IMR-90 (cell line): ENCODE data around the gene KRTAP4-12. TPM values are rescaled to one million over a fixed set of nuclear protein-coding genes. Genes with fewer than 3 reads are reported as not detected.

Experiments used
- ATAC-seq: fragments of 200-7000 bp; cut with Tn5 transposase; 2 replicates; pipeline ENCODE4 v1.9.1; 2020; ENCODE audit warnings: low read depth, mild to moderate bottlenecking, moderate library complexity
- BruUV-seq: library from RNA; stranded (reverse); fragments of 400-500 nt; replicated peaks from 2 replicates; lab custom pipeline; 2021; lab: Mats Ljungman, UMichigan
- CTCF ChIA-PET: fragments of 300-600 bp; formaldehyde crosslinking; extraction: SDS; loops from one replicate; lab custom pipeline; 2021; ENCODE audit warnings: antibody characterized with exemption; lab: Yijun Ruan, JAX
- POLR2A ChIA-PET: fragments of 300-600 bp; sonication (Branson Sonifier 250); formaldehyde crosslinking; loops from one replicate; lab custom pipeline; 2022; ENCODE audit warnings: antibody characterized with exemption; ENCODE audit not compliant: unreplicated experiment; lab: Charles Lee
- DNase-seq: peaks from one replicate; pipeline ENCODE4 v3.0.0; 2013
- H2AFZ ChIP-seq: replicated peaks from 2 replicates; pipeline ENCODE3; 2013; ENCODE audit warnings: low read length, mild to moderate bottlenecking; ENCODE audit not compliant: poor library complexity
- H2AK5ac ChIP-seq: 2 replicates; pipeline ENCODE4 v1.6.1; 2013; ENCODE audit warnings: low read depth, low read length, inconsistent platforms
- H2AK9ac ChIP-seq: replicated peaks from 2 replicates; pipeline ENCODE3; 2013; ENCODE audit warnings: mild to moderate bottlenecking, low read depth, low read length, moderate library complexity; ENCODE audit not compliant: poor library complexity
- H2BK120ac ChIP-seq: 2 replicates; pipeline ENCODE4 v1.6.1; 2013; ENCODE audit warnings: low read depth, low read length, inconsistent platforms
- H2BK15ac ChIP-seq: 3 replicates; pipeline ENCODE4 v1.6.1; 2013; ENCODE audit warnings: low read depth, low read length, inconsistent platforms
- H2BK20ac ChIP-seq: 2 replicates; pipeline ENCODE4 v1.6.1; 2013; ENCODE audit warnings: low read depth, mild to moderate bottlenecking, inconsistent platforms, low read length, moderate library complexity
- H2BK5ac ChIP-seq: 2 replicates; pipeline ENCODE4 v1.6.1; 2013; ENCODE audit warnings: mild to moderate bottlenecking, low read depth, low read length, inconsistent platforms; ENCODE audit not compliant: poor library complexity, severe bottlenecking
- H3K14ac ChIP-seq: replicated peaks from 2 replicates; pipeline ENCODE4 v1.6.1; 2013; ENCODE audit warnings: low read depth, low read length, inconsistent platforms
- H3K18ac ChIP-seq: 2 replicates; pipeline ENCODE4 v1.6.1; 2013; ENCODE audit warnings: low read depth, low read length, control low read depth
- H3K23ac ChIP-seq: 2 replicates; pipeline ENCODE4 v1.6.1; 2013; ENCODE audit warnings: low read depth, low read length, inconsistent platforms
- H3K27ac ChIP-seq: 2 replicates; pipeline ENCODE4 v1.5.1; 2013; ENCODE audit warnings: mild to moderate bottlenecking, control low read depth, low read length; ENCODE audit not compliant: insufficient read depth
- H3K27me3 ChIP-seq: 2 replicates; pipeline ENCODE4 v1.6.1; 2013; ENCODE audit warnings: low read length; ENCODE audit not compliant: control insufficient read depth, insufficient read depth
- H3K36me3 ChIP-seq: 2 replicates; pipeline ENCODE4 v1.6.1; 2013; ENCODE audit warnings: low read length, mixed read lengths; ENCODE audit not compliant: control insufficient read depth, insufficient read depth
- H3K4ac ChIP-seq: 2 replicates; pipeline ENCODE4 v1.6.1; 2013; ENCODE audit warnings: low read depth, low read length, inconsistent platforms
- H3K4me1 ChIP-seq: 2 replicates; pipeline ENCODE4 v1.6.1; 2013; ENCODE audit warnings: low read length, mixed read lengths; ENCODE audit not compliant: control insufficient read depth, insufficient read depth
- H3K4me2 ChIP-seq: 2 replicates; pipeline ENCODE4 v1.6.1; 2013; ENCODE audit warnings: low read depth, mild to moderate bottlenecking, control low read depth, low read length, moderate library complexity
- H3K4me3 ChIP-seq: 2 replicates; pipeline ENCODE4 v1.5.1; 2013; ENCODE audit warnings: low read depth, mild to moderate bottlenecking, control low read depth, low read length, moderate library complexity; ENCODE audit not compliant: insufficient read depth
- H3K56ac ChIP-seq: 2 replicates; pipeline ENCODE4 v1.6.1; 2013; ENCODE audit warnings: low read length, inconsistent platforms; ENCODE audit not compliant: insufficient read depth; ENCODE audit errors: extremely low read depth
- H3K79me1 ChIP-seq, 2 experiments: 2 replicates each; pipeline ENCODE4 v1.6.1; 2013; ENCODE audit warnings: low read length in 2 of 2, inconsistent platforms in 1 of 2, low read depth in 1 of 2
- H3K9ac ChIP-seq: 2 replicates; pipeline ENCODE4 v1.6.1; 2013; ENCODE audit warnings: low read depth, low read length, control low read depth
- H3K9me1 ChIP-seq: 2 replicates; pipeline ENCODE4 v1.6.1; 2013; ENCODE audit warnings: low read length, inconsistent platforms; ENCODE audit not compliant: insufficient read depth
- H3K9me3 ChIP-seq: 2 replicates; pipeline ENCODE4 v1.6.1; 2013; ENCODE audit warnings: low read length; ENCODE audit not compliant: control insufficient read depth, insufficient read depth
- H4K20me1 ChIP-seq: 2 replicates; pipeline ENCODE4 v1.6.1; 2013; ENCODE audit warnings: low read length, inconsistent platforms; ENCODE audit not compliant: insufficient read depth
- H4K5ac ChIP-seq: 2 replicates; pipeline ENCODE4 v1.6.1; 2013; ENCODE audit warnings: mild to moderate bottlenecking, low read depth, low read length, control low read depth
- H4K8ac ChIP-seq, 2 experiments: 2 replicates each; pipeline ENCODE4 v1.6.1; 2013; ENCODE audit warnings: low read depth in 2 of 2, low read length in 2 of 2, control low read depth in 1 of 2, inconsistent platforms in 1 of 2
- H4K91ac ChIP-seq: 2 replicates; pipeline ENCODE4 v1.6.1; 2013; ENCODE audit warnings: low read depth, low read length, inconsistent platforms; ENCODE audit not compliant: insufficient read depth
- MAFK ChIP-seq: IDR thresholded peaks from 2 replicates; pipeline ENCODE4 v1.6.1; 2012; ENCODE audit warnings: low read depth, low read length, improper control_type of control experiment
- POLR2A ChIP-seq: IDR thresholded peaks from 2 replicates; pipeline ENCODE4 v1.6.1; 2012; ENCODE audit warnings: mild to moderate bottlenecking, low read depth, low read length
- WGBS, 2 experiments: methylation state at CpG; one replicate each; pipeline versions ENCODE4 v1.1.5 to v1.1.7; 2013; ENCODE audit warnings: missing lambda C conversion rate in 2 of 2; ENCODE audit not compliant: insufficient read length in 1 of 2; ENCODE audit errors: extremely low coverage in 2 of 2; 5-methylcytosine and 5-hydroxymethylcytosine counted together
- dilution Hi-C: fragments of 300-500 bp; cut with HindIII; formaldehyde crosslinking; loops from one replicate; pipeline ENCODE4 v1.14.3; 2018; ENCODE audit warnings: low sequenced_read_pairs; ENCODE audit not compliant: unreplicated experiment
- in situ Hi-C: fragments of 300-500 bp; cut with MboI; formaldehyde crosslinking; loops from 3 replicates; pipeline ENCODE4 v1.14.3; 2019; ENCODE audit warnings: low sequenced_read_pairs, inconsistent platforms, mixed read lengths
- intact Hi-C: fragments of 100-400 bp; cut with micrococcal nuclease; formaldehyde crosslinking; loops from 2 replicates; pipeline ENCODE4 v1.10.0; 2022
- polyA plus RNA-seq, 3 experiments: library from polyadenylated mRNA; depleted of rRNA; stranded (reverse); fragments of >200 nt; gene quantifications; 2 replicates each; pipeline ENCODE4 v1.2.3, GENCODE V29; 2012; ENCODE audit warnings: low replicate concordance in 1 of 3
- total RNA-seq: library from RNA; depleted of rRNA; stranded (reverse); fragments of >200 nt; gene quantifications from 2 replicates; pipeline ENCODE4 v1.2.3, GENCODE V29; 2012

Gene KRTAP4-12
- total and polyA plus RNA-seq, 2 of the 4 experiments (the other 2 are of a cell fraction): 0.18 to 1.1 TPM

DNA sequence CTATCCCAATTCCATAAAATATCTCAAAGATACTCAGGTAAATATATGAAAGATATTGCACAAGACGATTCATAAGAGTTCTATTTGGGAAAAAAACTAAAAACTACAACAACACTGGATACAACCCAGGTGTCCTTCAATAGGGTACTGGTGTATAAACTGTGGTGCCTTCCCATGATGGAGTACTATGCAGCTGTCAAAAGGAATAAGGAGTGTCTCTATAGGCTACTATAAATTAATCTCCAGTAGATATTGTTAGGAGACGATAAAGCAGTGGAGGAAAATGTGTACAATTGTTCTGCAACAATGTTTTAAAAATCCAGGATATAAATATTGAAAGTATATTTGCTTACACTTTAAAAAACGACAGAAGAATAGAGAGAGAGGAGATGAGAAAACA is 2.4 kb upstream of the KRTAP4-12 start:
- Histone ChIP-seq H2AK5ac (no peak overlapping the region), H3K79me1 (no peaks in the 10 kb centered on the region), H3K14ac (no peak overlapping the region), H2AK9ac (no peak overlapping the region), H3K4me3 (no peak overlapping the region), H3K27me3 (no peaks in the 10 kb centered on the region), H3K4me1 (no peaks in the 10 kb centered on the region; the same call in 1 of the 2 replicates), H2BK120ac (no peak overlapping the region), H3K18ac (no peak overlapping the region), H3K9ac (no peak overlapping the region), H4K8ac (no peak overlapping the region), H4K91ac (no peak overlapping the region), H3K9me1 (no peaks in the 10 kb centered on the region), H3K56ac (no peak overlapping the region), H2AFZ (no peak overlapping the region), H3K36me3 (no peaks in the 10 kb centered on the region), H2BK20ac (no peak overlapping the region), H3K23ac (no peak overlapping the region), H3K4ac (no peak overlapping the region), H4K20me1 (no peaks in the 10 kb centered on the region), H2BK15ac (no peak overlapping the region), H3K4me2 (no peak overlapping the region), H3K27ac (no peak overlapping the region), H2BK5ac (no peak overlapping the region), H3K9me3 (peaks cover 2% of the 10 kb centered on the region; the same call in 1 of the 2 replicates), H4K5ac (no peak overlapping the region)
- DNase-seq (no peak), ATAC-seq (no peak)
- WGBS, 2 experiments: no CpG with 5 or more reads among the region's 3 CpGs
- dilution Hi-C loops: no loop called here
- intact Hi-C loops: no loop called here
- no TSS peak for BruUV-seq
- CTCF ChIA-PET: no interaction called here
- POLR2A ChIA-PET: no interaction called here
- in situ Hi-C loops: no loop called here
- TF ChIP-seq POLR2A (no peak), MAFK (no peak)
